Large intestine (tissue), 3 donors: Measurements from ENCODE around the gene PRICKLE2. TPM values are rescaled to one million over a fixed set of nuclear protein-coding genes. Genes with fewer than 3 reads are reported as not detected.

ENCODE experiments used
- DNase-seq, 2 donors: peaks; one replicate each; pipeline versions ENCODE4 v3.0.0 to v3.0.0-alpha.2; 2013
- H3K27ac ChIP-seq: one replicate; pipeline ENCODE4 v1.5.1; 2013; ENCODE audit warnings: low read length
- H3K27me3 ChIP-seq: 2 replicates; pipeline ENCODE4 v1.6.1; 2013; ENCODE audit warnings: low read length; ENCODE audit not compliant: control insufficient read depth, insufficient read depth
- H3K36me3 ChIP-seq: 2 replicates; pipeline ENCODE4 v1.6.1; 2013; ENCODE audit warnings: low read length; ENCODE audit not compliant: control insufficient read depth, insufficient read depth
- H3K4me1 ChIP-seq: one replicate; pipeline ENCODE4 v1.6.1; 2013; ENCODE audit warnings: low read length; ENCODE audit not compliant: control insufficient read depth, insufficient read depth
- H3K4me3 ChIP-seq: one replicate; pipeline ENCODE4 v1.5.1; 2013; ENCODE audit warnings: low read length
- H3K9me3 ChIP-seq: one replicate; pipeline ENCODE4 v1.6.1; 2013; ENCODE audit warnings: mild to moderate bottlenecking, low read depth, low read length, moderate library complexity; ENCODE audit not compliant: control insufficient read depth
- WGBS: methylation state at CpG from one replicate; pipeline ENCODE4 v1.1.5; 2013; ENCODE audit warnings: low lambda C conversion rate; ENCODE audit not compliant: insufficient coverage; 5-methylcytosine and 5-hydroxymethylcytosine counted together
- polyA plus RNA-seq: library from polyadenylated mRNA; unstranded; fragments of 120-200 nt; gene quantifications from one replicate; pipeline ENCODE4 v1.2.1, GENCODE V29; 2013

PRICKLE2 gene
- polyA plus RNA-seq, 1 donor: 10.5 TPM

- Histone ChIP-seq H3K4me1 (peaks cover 23% of the 10 kb centered on the region), H3K27ac (no peak overlapping the region), H3K4me3 (no peak overlapping the region), H3K9me3 (no peaks in the 10 kb centered on the region), H3K27me3 (no peaks in the 10 kb centered on the region), H3K36me3 (no peaks in the 10 kb centered on the region)
- WGBS: no CpG with 5 or more reads among the region's 6 CpGs
- no peak for DNase-seq
These were observed 33.4 kb downstream of the PRICKLE2 start for GRCh38 chr3:64191822-64192221.

GRCh38 chr3:64190517-64191515, 34.5 kb downstream of the PRICKLE2 start:
- Histone ChIP-seq H3K27me3 (no peaks in the 10 kb centered on the region), H3K36me3 (no peaks in the 10 kb centered on the region), H3K27ac (no peak overlapping the region), H3K4me3 (no peak overlapping the region), H3K9me3 (no peaks in the 10 kb centered on the region), H3K4me1 (peaks cover 26% of the 10 kb centered on the region)
- no peak for DNase-seq
- no CpG with 5 or more reads among the region's 8 CpGs for WGBS

- no peaks in the 10 kb centered on the region for H3K9me3 ChIP-seq
- H3K27me3 ChIP-seq: no peaks in the 10 kb centered on the region
- H3K4me3 ChIP-seq: no peak overlapping the region
- peaks cover 26% of the 10 kb centered on the region for H3K4me1 ChIP-seq
- DNase-seq: peak; percentile 64 to 84
- H3K27ac ChIP-seq: peak overlapping the region; percentile 11
- no peaks in the 10 kb centered on the region for H3K36me3 ChIP-seq
- WGBS: 0% methylated on average over 1 of the region's 7 CpGs
These were observed 36.3 kb downstream of the PRICKLE2 start for GRCh38 chr3:64188810-64189560.

- peaks cover 26% of the 10 kb centered on the region for H3K4me1 ChIP-seq
- H3K36me3 ChIP-seq: no peaks in the 10 kb centered on the region
- DNase-seq: peak; percentile 74 to 78
- WGBS: no CpG with 5 or more reads among the region's 9 CpGs
- no peaks in the 10 kb centered on the region for H3K9me3 ChIP-seq
- H3K27me3 ChIP-seq: no peaks in the 10 kb centered on the region
- no peak overlapping the region for H3K4me3 ChIP-seq
- peak overlapping the region; percentile 55 for H3K27ac ChIP-seq
These were observed 38.0 kb downstream of the PRICKLE2 start for GRCh38 chr3:64187065-64187959.

- H3K4me1 ChIP-seq: peaks cover 26% of the 10 kb centered on the region
- WGBS: no CpG with 5 or more reads among the region's 2 CpGs
These were observed 38.6 kb downstream of the PRICKLE2 start for GRCh38 chr3:64186667-64187064.

GRCh38 chr3:64185436-64185835, 39.8 kb downstream of the PRICKLE2 start:
- Histone ChIP-seq H3K27ac (no peak overlapping the region), H3K9me3 (no peaks in the 10 kb centered on the region), H3K27me3 (no peaks in the 10 kb centered on the region), H3K4me3 (no peak overlapping the region), H3K4me1 (peaks cover 26% of the 10 kb centered on the region), H3K36me3 (no peaks in the 10 kb centered on the region)
- DNase-seq: no peak
- 100% methylated on average over 1 of the region's 2 CpGs for WGBS

More at GRCh38 chr3:64186667-64187064, 38.6 kb downstream of the PRICKLE2 start:
- Histone ChIP-seq H3K36me3 (no peaks in the 10 kb centered on the region), H3K4me3 (no peak overlapping the region), H3K27me3 (no peaks in the 10 kb centered on the region), H3K27ac (peak overlapping the region; percentile 55), H3K9me3 (no peaks in the 10 kb centered on the region)
- no peak for DNase-seq

GRCh38 chr3:64184621-64185020, 40.6 kb downstream of the PRICKLE2 start:
- Histone ChIP-seq H3K27me3 (no peaks in the 10 kb centered on the region), H3K36me3 (no peaks in the 10 kb centered on the region), H3K4me3 (no peak overlapping the region), H3K27ac (no peak overlapping the region), H3K9me3 (no peaks in the 10 kb centered on the region), H3K4me1 (peaks cover 24% of the 10 kb centered on the region)
- no peak for DNase-seq
- WGBS: no CpG with 5 or more reads among the region's 3 CpGs

- no peaks in the 10 kb centered on the region for H3K4me1 ChIP-seq
- WGBS: no CpG with 5 or more reads among the region's 1 CpG
- no peaks in the 10 kb centered on the region for H3K36me3 ChIP-seq
These were observed 45.4 kb downstream of the PRICKLE2 start for GRCh38 chr3:64179860-64180259.

GRCh38 chr3:64179249-64179648, 46.0 kb downstream of the PRICKLE2 start:
- Histone ChIP-seq H3K9me3 (no peaks in the 10 kb centered on the region), H3K4me1 (no peaks in the 10 kb centered on the region), H3K27ac (no peak overlapping the region), H3K4me3 (no peak overlapping the region), H3K27me3 (no peaks in the 10 kb centered on the region), H3K36me3 (no peaks in the 10 kb centered on the region)
- DNase-seq: no peak
- no CpG with 5 or more reads among the region's 4 CpGs for WGBS

More at GRCh38 chr3:64179860-64180259, 45.4 kb downstream of the PRICKLE2 start:
- Histone ChIP-seq H3K27ac (no peak overlapping the region), H3K9me3 (no peaks in the 10 kb centered on the region), H3K4me3 (no peak overlapping the region), H3K27me3 (no peaks in the 10 kb centered on the region)
- no peak for DNase-seq
